GM12878 (cell line): Measurements from ENCODE around the gene NECAB3. TPM values are rescaled to one million over a fixed set of nuclear protein-coding genes. Genes with fewer than 3 reads are reported as not detected.

Experiments
- BACH1 ChIP-seq: fragments of 450-650 bp; IDR thresholded peaks from 2 replicates; pipeline ENCODE4 v1.6.1; 2017; ENCODE audit warnings: mild to moderate bottlenecking, borderline replicate concordance
- CUX1 ChIP-seq: IDR thresholded peaks from 2 replicates; pipeline ENCODE4 v1.6.1; 2012; ENCODE audit warnings: improper control_type of control experiment, low read depth, low read length; ENCODE audit not compliant: insufficient replicate concordance
- DPF2 ChIP-seq: fragments of 450-650 bp; IDR thresholded peaks from 2 replicates; pipeline ENCODE4 v1.6.1; 2017; ENCODE audit warnings: mild to moderate bottlenecking
- EGR1 ChIP-seq, 2 experiments: IDR thresholded peaks; 1 replicate in 1 of 2; 2 replicates in 1 of 2; pipeline ENCODE4 v1.6.1; 2011 to 2012; ENCODE audit warnings: low read depth in 2 of 2, low read length in 2 of 2, borderline replicate concordance in 1 of 2, mild to moderate bottlenecking in 1 of 2, moderate library complexity in 1 of 2
- ETV6 ChIP-seq, 2 experiments: fragments of 450-650 bp in 1 of 2; IDR thresholded peaks in 1 of 2; conservative IDR thresholded peaks in 1 of 2; 2 replicates each; pipeline ENCODE4 v1.6.1; 2014; ENCODE audit warnings: antibody characterized with exemption in 1 of 2, borderline replicate concordance in 1 of 2, low read depth in 1 of 2, mild to moderate bottlenecking in 1 of 2, moderate library complexity in 1 of 2
- FOXM1 ChIP-seq: IDR thresholded peaks from 2 replicates; pipeline ENCODE4 v1.6.1; 2012; ENCODE audit warnings: low read depth, mild to moderate bottlenecking, inconsistent platforms, low read length, moderate library complexity
- NR2F1 ChIP-seq: fragments of 450-650 bp; conservative IDR thresholded peaks from 2 replicates; pipeline ENCODE4 v1.6.1; 2017; ENCODE audit warnings: mild to moderate bottlenecking
- PAX5 ChIP-seq: IDR thresholded peaks from 2 replicates; pipeline ENCODE4 v1.6.1; 2011; ENCODE audit warnings: low read depth, low read length, borderline replicate concordance
- POLR2AphosphoS2 ChIP-seq: IDR thresholded peaks from 2 replicates; pipeline ENCODE4 v1.6.1; 2011; ENCODE audit warnings: low read depth, mild to moderate bottlenecking, low read length, improper control_type of control experiment, moderate library complexity
- POLR2AphosphoS5 ChIP-seq: IDR thresholded peaks from 2 replicates; pipeline ENCODE4 v1.6.1; 2011; ENCODE audit warnings: mild to moderate bottlenecking, low read length, inconsistent platforms
- RB1 ChIP-seq: fragments of 450-650 bp; formaldehyde crosslinking; IDR thresholded peaks from 2 replicates; pipeline ENCODE4 v1.6.1; 2017; ENCODE audit warnings: mild to moderate bottlenecking, borderline replicate concordance
- RBBP5 ChIP-seq: fragments of 200-600 bp; sonication (generic); conservative IDR thresholded peaks from 2 replicates; pipeline ENCODE4 v1.6.1; 2016
- REST ChIP-seq: IDR thresholded peaks from 2 replicates; pipeline ENCODE4 v1.6.1; 2012; ENCODE audit warnings: mild to moderate bottlenecking, low read depth, low read length
- RUNX3 ChIP-seq: IDR thresholded peaks from 2 replicates; pipeline ENCODE4 v1.6.1; 2012; ENCODE audit warnings: low read length, inconsistent platforms
- SPI1 ChIP-seq: IDR thresholded peaks from 2 replicates; pipeline ENCODE4 v1.6.1; 2011; ENCODE audit warnings: low read depth, mild to moderate bottlenecking, low read length, moderate library complexity, borderline replicate concordance; ENCODE audit not compliant: insufficient read depth
- SREBF1 ChIP-seq: IDR thresholded peaks from 2 replicates; pipeline ENCODE4 v1.6.1; 2012; ENCODE audit warnings: mild to moderate bottlenecking, low read length
- SUPT20H ChIP-seq: IDR thresholded peaks from 2 replicates; pipeline ENCODE4 v1.6.1; 2011; ENCODE audit warnings: low read depth, mild to moderate bottlenecking, low read length, moderate library complexity, borderline replicate concordance; ENCODE audit not compliant: control insufficient read depth
- TAF1 ChIP-seq: IDR thresholded peaks from 2 replicates; pipeline ENCODE4 v1.6.1; 2011; ENCODE audit warnings: mild to moderate bottlenecking, low read depth, low read length, borderline replicate concordance
- ZBED1 ChIP-seq: IDR thresholded peaks from 2 replicates; pipeline ENCODE4 v1.6.1; 2016; ENCODE audit warnings: borderline replicate concordance
- ZNF384 ChIP-seq: IDR thresholded peaks from 2 replicates; pipeline ENCODE4 v1.6.1; 2012; ENCODE audit warnings: low read depth, mild to moderate bottlenecking, low read length, improper control_type of control experiment, borderline replicate concordance
- ZZZ3 ChIP-seq: IDR thresholded peaks from 2 replicates; pipeline ENCODE4 v1.6.1; 2011; ENCODE audit warnings: low read depth; ENCODE audit not compliant: control insufficient read depth, insufficient read length
- polyA plus RNA-seq, 11 experiments: library from polyadenylated mRNA; depleted of rRNA in 4 of 11; unstranded in 6 of 11; stranded (reverse) in 5 of 11; fragments of >200 nt; fragmentation: Nextera tagmentation in 4 of 11; fragmentation: Illumina TruSeq in 1 of 11; extraction: Ambion mirVana in 4 of 11; extraction: Trizol in 1 of 11; gene quantifications; 1 replicate in 1 of 11; 2 replicates in 10 of 11; pipeline versions ENCODE4 v1.2.1 to v1.2.3, GENCODE V29; 2011 to 2016; ENCODE audit warnings: inconsistent platforms in 2 of 11, missing spikeins in 2 of 11, low read depth in 1 of 11
- total RNA-seq, 4 experiments: library from RNA; depleted of rRNA in 3 of 4; stranded (reverse); fragments of >200 nt in 3 of 4; fragmentation: Illumina TruSeq in 1 of 4; extraction: Trizol in 1 of 4; gene quantifications; 2 replicates each; pipeline versions ENCODE4 v1.2.1 to v1.2.3, GENCODE V29; 2013 to 2021

Gene NECAB3
- total and polyA plus RNA-seq, 10 of the 15 experiments (the other 5 are each of a cell fraction or from before 2014, with no cell fraction given), result 0.21 to 17.0 (median 7.2) TPM

- TF ChIP-seq ETV6 (conservative IDR thresholded peaks at IDR 0.05 in 1 of 2, IDR thresholded peaks at IDR 0.05 in 1 of 2; ENCODE audit: borderline replicate concordance in 1 of 2, low read depth in 1 of 2) (no peak), FOXM1 (no peak), ZNF384 (no peak), POLR2AphosphoS5 (peak; percentile 74; the same call in 1 of the 2 replicates), RB1 (no peak; the same call in 1 of the 2 replicates), BACH1 (peak; percentile 75; the same call in 1 of the 2 replicates), PAX5 (0 out of 2 replicates have a peak, but pooled peaks have one; percentile 6), SUPT20H (no peak), SREBF1 (no peak), SPI1 (no peak), RBBP5 (no peak), ZBED1 (no peak), RUNX3 (peak; percentile 58), EGR1 (IDR thresholded peaks at IDR 0.05; ENCODE audit: borderline replicate concordance in 1 of 2, low read depth in 2 of 2, low read length in 2 of 2) (no peak), TAF1 (peak; percentile 76; the same call in 1 of the 2 replicates), DPF2 (peak; percentile 78), REST (0 out of 2 replicates have a peak, but pooled peaks have one; percentile 13), POLR2AphosphoS2 (no peak), NR2F1 (peak; percentile 64), ZZZ3 (no peak), CUX1 (no peak)
Observed at GRCh38 chr20:33663161-33664084, 10.8 kb downstream of the NECAB3 start (continued).
